H1 (cell line): ENCODE data around the gene ATP10D.

Source experiments
- CREB1 ChIP-seq: IDR thresholded peaks from 2 replicates; pipeline ENCODE4 v1.6.1; 2012; ENCODE audit warnings: inconsistent platforms
- EGR1 ChIP-seq: IDR thresholded peaks from 2 replicates; pipeline ENCODE4 v1.6.1; 2011; ENCODE audit warnings: low read depth, low read length, borderline replicate concordance
- RFX5 ChIP-seq: IDR thresholded peaks from 2 replicates; pipeline ENCODE4 v1.6.1; 2011; ENCODE audit warnings: low read depth, low read length, improper control_type of control experiment, borderline replicate concordance
- TBP ChIP-seq: IDR thresholded peaks from 2 replicates; pipeline ENCODE4 v1.6.1; 2011; ENCODE audit warnings: low read depth, low read length, improper control_type of control experiment
- TF ChIP-seq, protein P1 (sequence below), 3 experiments: IDR thresholded peaks; 1 replicate in 2 of 3; 2 replicates in 1 of 3; pipeline versions ENCODE4 v1.5.1 to v1.6.1; 2011; ENCODE audit warnings: low read length in 3 of 3, mild to moderate bottlenecking in 3 of 3, inconsistent platforms in 2 of 3, low read depth in 1 of 3, moderate library complexity in 1 of 3; ENCODE audit not compliant: insufficient read depth in 1 of 3; ENCODE audit errors: control extremely low read depth in 1 of 3

DNA sequence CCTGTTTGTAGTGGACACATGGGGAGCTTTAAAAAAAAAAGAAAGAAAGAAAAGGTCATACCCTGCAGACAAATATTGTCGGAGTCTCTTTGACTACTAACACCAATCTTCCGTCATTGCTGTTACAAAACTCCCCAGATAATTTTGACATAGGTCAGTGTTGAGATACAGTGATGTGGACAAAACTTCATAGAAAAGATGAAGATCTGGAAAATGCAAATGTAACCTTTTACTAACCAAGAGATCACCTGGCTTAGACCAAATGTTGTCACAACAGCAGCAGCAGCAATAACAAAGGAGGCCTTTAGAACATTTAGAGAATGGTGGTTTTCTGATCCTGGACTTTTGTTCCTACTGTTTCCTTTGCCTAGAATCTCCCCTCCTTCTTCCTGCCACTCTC is 13.5 kb upstream of the ATP10D start:
- no peak for TF ChIP-seq CREB1
- no peak for TF ChIP-seq TBP
- TF ChIP-seq, protein P1, sequence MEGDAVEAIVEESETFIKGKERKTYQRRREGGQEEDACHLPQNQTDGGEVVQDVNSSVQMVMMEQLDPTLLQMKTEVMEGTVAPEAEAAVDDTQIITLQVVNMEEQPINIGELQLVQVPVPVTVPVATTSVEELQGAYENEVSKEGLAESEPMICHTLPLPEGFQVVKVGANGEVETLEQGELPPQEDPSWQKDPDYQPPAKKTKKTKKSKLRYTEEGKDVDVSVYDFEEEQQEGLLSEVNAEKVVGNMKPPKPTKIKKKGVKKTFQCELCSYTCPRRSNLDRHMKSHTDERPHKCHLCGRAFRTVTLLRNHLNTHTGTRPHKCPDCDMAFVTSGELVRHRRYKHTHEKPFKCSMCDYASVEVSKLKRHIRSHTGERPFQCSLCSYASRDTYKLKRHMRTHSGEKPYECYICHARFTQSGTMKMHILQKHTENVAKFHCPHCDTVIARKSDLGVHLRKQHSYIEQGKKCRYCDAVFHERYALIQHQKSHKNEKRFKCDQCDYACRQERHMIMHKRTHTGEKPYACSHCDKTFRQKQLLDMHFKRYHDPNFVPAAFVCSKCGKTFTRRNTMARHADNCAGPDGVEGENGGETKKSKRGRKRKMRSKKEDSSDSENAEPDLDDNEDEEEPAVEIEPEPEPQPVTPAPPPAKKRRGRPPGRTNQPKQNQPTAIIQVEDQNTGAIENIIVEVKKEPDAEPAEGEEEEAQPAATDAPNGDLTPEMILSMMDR (IDR thresholded peaks at IDR 0.05; ENCODE audit: control extremely low read depth in 1 of 3, insufficient read depth in 1 of 3, low read depth in 1 of 3, low read length in 3 of 3): no peak
- TF ChIP-seq RFX5: no peak
- TF ChIP-seq EGR1: no peak
